ENCODE measurements around the gene NCOR2.

The NCOR2 gene

GRCh38 chr12:124577374-124577773 is 10.0 kb upstream of the NCOR2 start:
- DNase-seq (ENCODE audit: low read depth in 2 of 2): no peak

GRCh38 chr12:124576061-124576650 is 8.7 kb upstream of the NCOR2 start:
- DNase-seq (ENCODE audit: low read depth in 2 of 2): no peak

GRCh38 chr12:124573839-124574786 is 6.7 kb upstream of the NCOR2 start:
- DNase-seq (ENCODE audit: low read depth in 2 of 2): no peak

GRCh38 chr12:124571556-124571955 is 4.1 kb upstream of the NCOR2 start:
- no peak for DNase-seq (ENCODE audit: low read depth in 2 of 2)

GRCh38 chr12:124570810-124571209 is 3.4 kb upstream of the NCOR2 start:
- DNase-seq (ENCODE audit: low read depth in 2 of 2): no peak

- DNase-seq (ENCODE audit: low read depth in 2 of 2): no peak
Measured at GRCh38 chr12:124569375-124570148, 2.1 kb upstream of the NCOR2 start.

- no peak for DNase-seq (ENCODE audit: low read depth in 2 of 2)
Measured at GRCh38 chr12:124568431-124569374, 1.3 kb upstream of the NCOR2 start.

- DNase-seq (ENCODE audit: low read depth in 2 of 2): peak; percentile 61 to 67
Measured at GRCh38 chr12:124567673-124568373, 411 bp upstream of the NCOR2 start.

GRCh38 chr12:124566161-124566996 is 1.0 kb downstream of the NCOR2 start:
- peak; percentile 24 to 37 for DNase-seq (ENCODE audit: low read depth in 2 of 2)

GRCh38 chr12:124565656-124566160 is 1.7 kb downstream of the NCOR2 start:
- DNase-seq (ENCODE audit: low read depth in 2 of 2): no peak

- DNase-seq (ENCODE audit: low read depth in 2 of 2): no peak
Measured at GRCh38 chr12:124564971-124565491, 2.4 kb downstream of the NCOR2 start.

- no peak for DNase-seq (ENCODE audit: low read depth in 2 of 2)
Measured at GRCh38 chr12:124564232-124564958, 3.0 kb downstream of the NCOR2 start.

GRCh38 chr12:124563809-124564208 is 3.6 kb downstream of the NCOR2 start:
- no peak for DNase-seq (ENCODE audit: low read depth in 2 of 2)

- no peak for DNase-seq (ENCODE audit: low read depth in 2 of 2)
Measured at GRCh38 chr12:124563401-124563800, 4.0 kb downstream of the NCOR2 start.

- no peak for DNase-seq (ENCODE audit: low read depth in 2 of 2)
Measured at GRCh38 chr12:124562796-124563181, 4.6 kb downstream of the NCOR2 start.

GRCh38 chr12:124562018-124562795 is 5.2 kb downstream of the NCOR2 start:
- no peak for DNase-seq (ENCODE audit: low read depth in 2 of 2)

GRCh38 chr12:124561231-124561630 is 6.2 kb downstream of the NCOR2 start:
- DNase-seq (ENCODE audit: low read depth in 2 of 2): no peak

Measured in stimulated activated CD4-positive, alpha-beta T cell treated with anti-CD3 and anti-CD28 coated beads, Interleukin-1b, Interleukin-23, amount 100 ng/mL, for 1 hour (primary cell).